K562 (cell line): ENCODE results near the gene ZNF768. TPM values are rescaled to one million over a fixed set of nuclear protein-coding genes. Genes with fewer than 3 reads are reported as not detected.

ENCODE experiments used
- ARID4B ChIP-seq: sonication (generic); formaldehyde crosslinking; IDR thresholded peaks from 2 replicates; pipeline ENCODE4 v1.8.0; 2022; ENCODE audit warnings: mild to moderate bottlenecking, missing genetic modification reagents
- CGGBP1 ChIP-seq: fragments of 250-450 bp; sonication (Bioruptor Pico); IDR thresholded peaks from 2 replicates; pipeline ENCODE4 v1.9.0; 2021; ENCODE audit warnings: mild to moderate bottlenecking
- DACH1 ChIP-seq: fragments of 450-650 bp; IDR thresholded peaks from 2 replicates; pipeline ENCODE4 v1.6.1; 2018; ENCODE audit not compliant: partially characterized antibody
- ERF ChIP-seq: fragments of 450-650 bp; formaldehyde crosslinking; IDR thresholded peaks from 2 replicates; pipeline ENCODE4 v1.4.0; 2020; ENCODE audit warnings: mild to moderate bottlenecking, mixed read lengths
- KDM5B ChIP-seq: fragments of 200-600 bp; sonication (generic); IDR thresholded peaks from 2 replicates; pipeline ENCODE4 v1.6.1; 2012; ENCODE audit warnings: low read depth, mild to moderate bottlenecking, moderate library complexity, low read length, control low read depth, inconsistent platforms; ENCODE audit not compliant: insufficient replicate concordance
- KHSRP ChIP-seq: fragments of 450-650 bp; IDR thresholded peaks from 2 replicates; pipeline ENCODE4 v1.6.1; 2017
- MAX ChIP-seq: sonication (generic); formaldehyde crosslinking; IDR thresholded peaks from 2 replicates; pipeline ENCODE4 v1.9.0; 2022; ENCODE audit warnings: mild to moderate bottlenecking, missing genetic modification reagents
- MECOM ChIP-seq: fragments of 250-450 bp; sonication (Bioruptor Pico); IDR thresholded peaks from 2 replicates; pipeline ENCODE4 v1.8.0; 2022; ENCODE audit warnings: inconsistent platforms
- MNT ChIP-seq, 2 experiments: fragments of 450-650 bp; conservative IDR thresholded peaks; 2 replicates each; pipeline ENCODE4 v1.6.1; 2017; ENCODE audit warnings: mild to moderate bottlenecking in 2 of 2, moderate library complexity in 2 of 2
- MTA3 ChIP-seq: fragments of 450-650 bp; formaldehyde crosslinking; IDR thresholded peaks from 2 replicates; pipeline ENCODE4 v1.6.1; 2017; ENCODE audit warnings: mild to moderate bottlenecking, borderline replicate concordance
- MYC ChIP-seq, 2 experiments: fragments of 250-450 bp in 1 of 2; sonication (Bioruptor Pico) in 1 of 2; IDR thresholded peaks; 2 replicates each; pipeline versions ENCODE4 v1.5.1 to v1.6.1; 2012 to 2021; ENCODE audit warnings: low read depth in 2 of 2, borderline replicate concordance in 1 of 2, improper control_type of control experiment in 1 of 2, low read length in 1 of 2, mild to moderate bottlenecking in 1 of 2, moderate library complexity in 1 of 2
- PHF21A ChIP-seq: fragments of 450-650 bp; IDR thresholded peaks from 2 replicates; pipeline ENCODE4 v1.6.1; 2017; ENCODE audit warnings: low read depth, borderline replicate concordance
- POLR2G ChIP-seq: fragments of 200-400 bp; formaldehyde crosslinking; IDR thresholded peaks from 2 replicates; pipeline ENCODE4 v1.6.1; 2017; ENCODE audit warnings: low read depth, mild to moderate bottlenecking, antibody characterized with exemption, low read length, moderate library complexity
- POLR3G ChIP-seq: IDR thresholded peaks from 2 replicates; pipeline ENCODE4 v1.6.1; 2011; ENCODE audit not compliant: insufficient read length, insufficient replicate concordance; ENCODE audit errors: extremely low read depth
- RBM34 ChIP-seq: fragments of 200-400 bp; formaldehyde crosslinking; IDR thresholded peaks from 2 replicates; pipeline ENCODE4 v1.6.1; 2018; ENCODE audit warnings: low read length, borderline replicate concordance; ENCODE audit not compliant: insufficient read depth
- TEAD1 ChIP-seq, 2 experiments: fragments of 450-650 bp in 1 of 2; sonication (generic) in 1 of 2; formaldehyde crosslinking; IDR thresholded peaks; 2 replicates each; pipeline versions ENCODE4 v1.4.0 to v1.8.0; 2020 to 2022; ENCODE audit warnings: mild to moderate bottlenecking in 2 of 2, missing genetic modification reagents in 1 of 2
- ZNF695 ChIP-seq: fragments of 450-650 bp; formaldehyde crosslinking; IDR thresholded peaks from 2 replicates; pipeline ENCODE4 v1.4.0; 2020; ENCODE audit warnings: mild to moderate bottlenecking, moderate library complexity
- ZSCAN32 ChIP-seq: fragments of 450-650 bp; formaldehyde crosslinking; IDR thresholded peaks from 2 replicates; pipeline ENCODE4 v1.4.0; 2020; ENCODE audit warnings: mild to moderate bottlenecking, moderate library complexity
- polyA plus RNA-seq, 8 experiments: library from polyadenylated mRNA; depleted of rRNA in 4 of 8; stranded (reverse) in 5 of 8; unstranded in 3 of 8; fragments of >200 nt; fragmentation: Nextera tagmentation in 2 of 8; fragmentation: Illumina TruSeq in 1 of 8; extraction: Ambion mirVana in 2 of 8; extraction: Trizol in 1 of 8; gene quantifications; 2 replicates each; pipeline versions ENCODE4 v1.2.1 to v1.2.3, GENCODE V29; 2011 to 2014; ENCODE audit warnings: inconsistent platforms in 1 of 8, missing spikeins in 1 of 8
- total RNA-seq, 7 experiments: library from RNA; depleted of rRNA in 6 of 7; stranded (reverse); fragments of >200 nt in 6 of 7; fragmentation: Illumina TruSeq in 2 of 7; extraction: Trizol in 2 of 7; gene quantifications; 2 replicates each; pipeline versions ENCODE4 v1.2.1 to v1.2.3, GENCODE V29; 2011 to 2021; ENCODE audit warnings: low replicate concordance in 1 of 7

ZNF768 gene
- total and polyA plus RNA-seq, 9 of the 15 experiments (the other 6 are each of a cell fraction or from before 2014, with no cell fraction given): 0.13 to 50.7 (median 26.9) TPM

- TF ChIP-seq MTA3 (peak; percentile 17; the same call in 1 of the 2 replicates), POLR3G (no peak), PHF21A (no peak), MECOM (CRISPR knock-in tag) (no peak), MYC (IDR thresholded peaks at IDR 0.05; ENCODE audit: low read depth, low read length) (peak; percentile 20; the same call in 1 of the 2 replicates), MYC (CRISPR knock-in tag; IDR thresholded peaks at IDR 0.05; ENCODE audit: borderline replicate concordance, low read depth) (no peak), MAX (peak; percentile 42), RBM34 (no peak), ZNF695 (CRISPR knock-in tag) (no peak), DACH1 (no peak), ERF (CRISPR knock-in tag) (no peak), ZSCAN32 (CRISPR knock-in tag) (no peak), TEAD1 (CRISPR knock-in tag; IDR thresholded peaks at IDR 0.05) (no peak), POLR2G (peak; percentile 69), CGGBP1 (CRISPR knock-in tag) (no peak), MNT (conservative IDR thresholded peaks at IDR 0.05) (peak in 1 of 2 experiments; percentile 64; a peak in 2 of 4 replicates), KDM5B (peak; percentile 40), KHSRP (no peak), ARID4B (CRISPR knock-in tag) (peak; percentile 93)
Measured at GRCh38 chr16:30526137-30526822, at the start of gene ZNF768 (continued).
